HG02763 (cell line): ENCODE measurements around the gene KRTCAP2.
A peak's percentile ranks its signal among the peaks of the same experiment; 100 is the strongest.
"Not testable (repeated sequence)": the region's sequence is repeated elsewhere in the genome, so short reads cannot be mapped to it uniquely, and the experiment has no call there.

Source experiments
- ATAC-seq: cut with Tn5 transposase; IDR thresholded peaks from one replicate; pipeline ENCODE4 v1.9.1; 2021; ENCODE audit warnings: mild to moderate bottlenecking, moderate library complexity; ENCODE audit not compliant: unreplicated experiment

The KRTCAP2 gene

DNA sequence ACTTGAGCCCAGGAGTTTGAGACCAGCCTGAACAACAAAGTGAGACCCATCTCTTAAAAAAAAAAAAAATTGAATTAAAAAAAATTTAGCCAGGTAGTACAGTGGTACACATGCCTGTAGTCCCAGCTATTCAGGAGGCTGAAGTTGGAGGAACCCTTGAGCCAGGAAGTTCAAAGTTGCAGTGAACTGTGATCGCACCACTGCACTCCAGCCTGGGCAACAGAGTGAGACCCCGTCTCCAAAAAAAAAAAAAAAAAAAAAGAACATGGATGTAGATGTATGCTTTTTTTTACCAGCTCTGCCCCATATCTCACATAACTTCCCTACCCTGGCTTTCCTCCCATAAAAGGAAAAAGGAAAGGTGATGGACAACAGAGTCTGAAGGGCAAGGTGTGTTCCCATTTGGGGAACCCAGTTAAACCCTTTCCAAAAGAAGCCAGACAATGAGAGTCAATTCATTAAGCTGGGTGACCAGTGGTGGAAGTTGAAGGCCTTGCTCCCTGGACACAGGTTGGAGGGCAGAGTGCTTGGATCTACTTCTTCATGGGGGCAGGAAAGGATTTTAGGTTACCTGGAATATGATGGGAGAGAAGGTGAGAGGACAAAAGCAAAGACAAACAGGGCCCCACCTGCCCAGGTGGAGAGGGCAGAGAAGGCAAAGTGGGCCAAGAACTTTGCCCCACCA, 2.9 kb downstream of the KRTCAP2 start:
- ATAC-seq = no peak

DNA sequence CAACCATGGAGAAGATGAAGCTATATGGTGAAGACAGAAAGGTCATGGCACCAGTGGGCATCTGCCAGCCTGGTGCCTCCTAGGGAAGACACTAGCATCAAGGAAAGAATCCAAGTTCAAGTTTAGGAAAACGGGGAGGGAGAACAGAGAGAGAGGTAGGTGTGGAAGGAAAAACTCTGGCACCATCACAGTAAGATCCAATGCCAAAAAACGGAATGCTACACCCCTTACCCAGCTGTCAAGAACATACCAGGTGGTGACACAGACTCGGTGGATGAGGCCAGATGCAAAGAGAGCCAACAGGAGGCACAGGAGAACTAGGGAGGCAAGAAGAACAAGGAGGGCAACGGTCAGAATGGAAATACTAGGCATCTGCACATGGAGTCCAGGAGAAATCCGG, 3.6 kb downstream of the KRTCAP2 start:
- no peak for ATAC-seq

DNA sequence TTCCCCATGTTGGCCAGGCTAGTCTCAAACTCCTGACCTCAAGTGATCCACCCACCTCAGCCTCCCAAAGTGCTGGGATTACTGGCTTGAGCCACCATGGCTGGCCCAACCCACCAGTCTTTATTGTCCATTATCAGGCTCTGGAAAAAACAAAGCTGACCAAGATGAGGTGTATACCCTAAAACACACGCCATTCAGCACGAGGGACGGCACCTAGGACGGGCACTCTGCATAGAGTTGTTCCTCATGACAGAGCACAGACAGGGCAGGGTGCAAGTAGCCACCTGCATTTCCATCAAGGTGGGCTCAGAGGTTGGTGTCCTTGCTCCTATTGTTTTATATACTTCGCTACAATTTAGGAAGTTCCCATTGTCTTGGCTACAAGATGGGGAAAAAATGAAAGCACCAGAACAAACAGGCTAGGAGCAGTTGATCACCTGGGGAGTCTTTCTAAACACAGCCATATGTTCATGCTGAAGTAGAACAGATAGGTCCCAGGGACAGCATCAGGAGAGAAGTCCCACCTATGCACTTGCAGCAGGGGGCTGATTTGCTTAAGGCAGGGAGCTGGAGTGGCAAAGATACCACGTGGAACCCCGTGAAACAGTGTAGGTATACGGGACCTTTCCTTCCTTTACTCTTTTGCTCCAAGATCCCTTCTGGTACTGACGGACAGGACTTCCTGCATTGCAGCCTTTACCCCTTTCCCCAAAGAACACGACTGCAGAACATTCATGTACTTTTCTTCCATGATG, 4.5 kb downstream of the KRTCAP2 start:
- ATAC-seq = no peak

DNA sequence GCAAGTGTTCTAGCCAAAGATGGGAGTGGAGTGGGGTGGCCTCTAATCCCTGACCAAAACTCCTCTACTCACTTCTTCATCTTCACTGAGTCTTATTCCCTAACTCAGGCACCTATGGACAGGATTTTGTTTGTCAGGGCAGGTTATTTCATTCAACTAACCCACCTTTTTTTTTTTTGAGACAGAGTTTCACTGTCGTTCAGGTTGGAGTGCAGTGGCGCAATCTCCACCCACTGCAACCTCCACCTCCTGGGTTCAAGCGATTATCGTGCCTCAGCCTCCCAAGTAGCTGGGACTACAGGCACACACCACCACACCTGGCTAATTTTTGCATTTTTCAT, 5.0 kb downstream of the KRTCAP2 start:
- not testable (repeated sequence) for ATAC-seq

DNA sequence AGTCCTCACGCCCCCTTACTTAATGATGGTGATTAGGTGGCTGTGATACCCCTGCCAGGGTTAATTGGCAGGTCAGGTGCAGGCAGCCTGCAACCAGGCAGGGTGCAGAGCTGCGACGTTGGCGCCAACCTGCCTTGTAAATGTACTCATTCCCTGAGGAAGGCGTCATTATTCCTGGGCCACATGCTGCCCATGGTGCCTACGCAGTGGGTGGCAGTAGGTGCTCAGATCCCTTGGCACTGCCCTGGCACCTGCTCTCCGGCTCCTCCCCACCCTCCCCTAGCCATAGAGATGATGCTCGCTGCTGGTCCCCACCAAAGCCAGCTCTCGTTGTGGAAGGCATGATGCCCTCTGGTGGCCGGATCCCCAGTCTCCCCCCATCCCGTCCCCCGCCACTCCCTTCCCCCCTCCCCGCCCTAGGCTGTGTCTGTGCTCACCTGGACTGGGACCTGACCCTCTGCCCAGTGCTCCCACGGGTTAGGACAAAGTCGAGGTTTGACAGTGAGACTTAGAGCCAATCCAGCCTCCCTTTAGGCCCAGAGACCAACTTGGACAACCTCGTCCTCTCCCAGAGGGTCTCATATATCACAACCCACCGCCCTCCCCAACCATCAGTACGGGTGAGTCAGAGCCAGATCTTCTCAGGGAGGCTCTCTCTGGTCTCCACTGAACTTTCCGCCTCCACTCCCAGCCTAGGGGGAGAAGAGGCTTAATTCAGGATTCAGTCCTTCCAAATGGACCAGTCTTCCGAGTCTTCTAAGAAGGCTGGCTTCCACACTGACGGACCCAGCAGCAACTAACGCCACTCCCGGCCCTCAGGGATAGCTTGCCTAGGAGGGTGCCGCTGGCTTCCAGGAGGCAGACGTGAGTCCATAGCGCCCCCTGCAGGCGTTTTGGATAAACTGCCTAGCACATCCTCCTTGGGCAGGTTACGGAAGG, 5.7 kb downstream of the KRTCAP2 start:
- ATAC-seq = no peak

DNA sequence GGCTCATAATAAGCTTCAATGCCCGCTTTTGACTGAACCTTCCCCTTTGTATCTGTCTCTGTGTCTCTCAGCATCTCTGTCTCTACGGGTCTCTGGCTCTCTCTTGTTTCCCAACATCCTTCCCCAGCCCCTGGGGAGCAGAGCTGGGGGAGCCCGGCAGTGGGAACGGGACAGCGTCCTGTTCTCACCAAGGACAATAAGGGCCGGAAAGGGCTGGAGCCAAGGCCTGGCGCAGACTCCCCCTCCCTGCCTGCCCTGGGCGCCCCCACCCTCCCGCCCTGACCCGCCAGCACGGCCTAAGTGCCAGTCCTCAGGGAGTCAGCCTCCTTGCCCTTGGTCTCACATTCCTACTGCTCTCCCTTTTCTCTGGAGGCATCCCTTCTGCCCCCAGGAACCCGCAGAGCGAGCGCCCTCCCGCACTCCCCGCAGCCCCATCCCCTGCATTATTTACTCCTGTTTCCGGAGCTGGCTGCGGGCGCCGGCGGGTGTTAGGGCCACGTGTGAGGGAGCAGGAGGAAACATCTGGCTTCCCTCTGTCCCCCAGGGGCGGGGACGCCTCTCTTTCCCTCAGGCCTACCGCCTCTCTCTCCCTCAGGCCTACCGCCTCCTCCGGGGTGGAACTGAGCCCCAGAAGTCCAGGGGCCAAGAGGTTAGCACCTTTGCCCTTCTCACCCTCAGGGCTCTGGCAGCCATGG, 6.5 kb downstream of the KRTCAP2 start:
- no peak for ATAC-seq

DNA sequence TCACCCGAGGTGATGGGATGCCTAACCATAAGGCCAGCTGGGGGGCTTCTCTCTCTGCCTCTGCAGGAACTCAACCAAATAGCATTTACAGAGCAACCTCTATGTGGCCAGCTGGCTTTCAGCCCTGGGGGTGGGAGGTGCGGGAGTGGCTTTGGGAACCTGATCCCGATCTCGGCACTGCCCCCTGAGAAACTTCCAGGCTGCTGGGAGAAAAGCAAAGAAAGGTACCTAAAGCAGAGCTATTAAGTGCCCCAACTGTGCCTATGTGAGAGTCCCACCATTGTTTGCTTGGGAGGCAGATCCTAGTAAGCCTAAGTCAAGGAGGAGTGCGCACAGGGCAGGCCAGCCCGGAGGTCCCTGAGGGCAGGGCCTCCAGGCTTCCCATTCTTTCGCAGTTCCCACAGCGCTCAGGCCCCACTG, 7.0 kb downstream of the KRTCAP2 start:
- ATAC-seq = no peak

DNA sequence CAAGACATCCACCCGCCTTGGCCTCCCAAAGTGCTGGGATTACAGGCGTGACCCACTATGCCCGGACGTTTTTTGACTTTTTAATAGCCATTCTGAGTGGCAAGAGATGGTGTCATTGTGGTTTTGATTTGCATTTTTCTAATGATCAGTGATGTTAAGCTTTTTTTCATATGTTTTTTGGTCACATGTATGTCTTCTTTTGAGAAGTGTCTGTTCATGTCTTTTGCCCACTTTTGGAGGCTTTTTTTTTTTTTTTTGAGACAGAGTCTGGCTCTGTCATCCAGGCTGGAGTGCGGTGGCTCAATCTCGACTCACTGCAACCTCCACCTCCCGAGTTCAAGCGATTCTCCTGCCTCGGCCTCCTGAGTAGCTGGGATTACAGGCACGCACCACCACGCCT, 8.5 kb downstream of the KRTCAP2 start:
- not testable (repeated sequence) for ATAC-seq

DNA sequence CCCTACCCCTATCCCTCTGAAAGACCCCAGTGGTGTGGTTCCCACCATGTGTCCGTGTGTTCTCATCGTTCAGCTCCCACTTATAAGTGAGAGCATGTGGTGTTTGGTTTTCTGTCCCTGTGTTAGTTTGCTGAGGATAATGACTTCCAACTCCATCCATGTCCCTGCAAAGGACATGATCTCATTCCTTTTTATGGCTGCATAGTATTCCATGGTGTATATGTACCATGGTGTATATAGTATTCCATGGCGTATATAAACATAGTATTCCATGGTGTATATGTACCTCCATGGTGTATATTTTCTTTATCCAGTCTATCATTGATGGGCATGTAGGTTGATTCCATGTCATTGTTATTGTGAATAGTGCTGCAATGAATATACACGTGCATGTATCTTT, 9.3 kb downstream of the KRTCAP2 start:
- ATAC-seq = not testable (repeated sequence)

DNA sequence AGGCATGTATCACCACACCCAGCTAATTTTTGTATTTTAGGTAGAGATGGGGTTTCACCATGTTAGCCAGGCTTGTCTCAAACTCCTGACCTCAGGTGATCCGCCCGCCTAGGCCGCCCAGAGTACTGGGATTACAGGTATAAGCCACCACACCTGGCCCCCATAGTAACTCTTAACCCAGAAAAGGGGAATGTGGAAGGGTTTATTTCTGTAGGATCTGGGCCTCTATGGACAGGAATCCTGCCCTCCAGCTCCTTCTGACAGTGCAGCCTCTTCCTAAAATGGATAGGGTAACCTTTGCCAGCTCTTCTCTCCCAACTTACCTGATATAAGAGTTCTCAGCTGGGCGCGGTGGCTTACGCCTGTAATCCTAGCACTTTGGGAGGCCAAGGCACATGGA, 10.5 kb downstream of the KRTCAP2 start:
- not testable (repeated sequence) for ATAC-seq

DNA sequence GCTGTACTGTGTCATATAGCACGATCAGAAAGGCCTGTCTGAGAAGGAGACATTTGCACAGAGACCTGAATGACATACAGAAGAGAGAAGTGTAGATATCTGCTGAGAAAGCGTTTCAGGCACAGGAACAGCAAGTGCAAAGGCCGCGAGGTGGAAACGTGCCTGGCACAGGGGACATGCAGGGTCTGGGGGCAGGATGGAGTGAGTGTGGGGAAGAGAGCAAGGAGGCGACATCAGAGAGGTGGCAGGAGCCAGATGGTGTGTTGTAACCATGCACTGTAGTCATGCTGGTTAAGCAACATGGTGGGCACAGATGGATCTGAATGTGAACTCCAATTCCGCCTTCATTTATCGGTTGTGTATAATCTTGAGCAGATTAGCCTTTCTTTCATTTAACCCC, 13.0 kb downstream of the KRTCAP2 start:
- ATAC-seq = no peak

DNA sequence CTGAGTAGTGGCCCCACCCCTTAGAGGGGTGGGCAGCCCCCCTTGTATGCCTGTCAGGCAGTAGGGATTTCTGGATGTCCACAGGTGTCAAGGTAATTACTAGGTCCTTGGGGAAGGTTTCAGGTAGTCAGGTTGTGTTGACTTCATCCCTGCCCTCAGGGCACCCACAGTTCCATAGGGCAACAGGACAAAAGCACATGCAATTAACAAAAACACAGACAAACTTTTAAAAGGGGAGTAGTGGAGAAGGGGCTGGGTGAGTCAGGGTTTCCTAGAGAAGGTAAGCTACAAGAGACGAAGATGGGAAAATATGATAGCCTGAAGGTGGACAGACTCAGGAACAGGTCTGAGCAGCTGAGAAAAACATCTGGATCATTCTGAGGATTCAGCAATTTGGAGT, 14.1 kb downstream of the KRTCAP2 start:
- ATAC-seq = no peak

DNA sequence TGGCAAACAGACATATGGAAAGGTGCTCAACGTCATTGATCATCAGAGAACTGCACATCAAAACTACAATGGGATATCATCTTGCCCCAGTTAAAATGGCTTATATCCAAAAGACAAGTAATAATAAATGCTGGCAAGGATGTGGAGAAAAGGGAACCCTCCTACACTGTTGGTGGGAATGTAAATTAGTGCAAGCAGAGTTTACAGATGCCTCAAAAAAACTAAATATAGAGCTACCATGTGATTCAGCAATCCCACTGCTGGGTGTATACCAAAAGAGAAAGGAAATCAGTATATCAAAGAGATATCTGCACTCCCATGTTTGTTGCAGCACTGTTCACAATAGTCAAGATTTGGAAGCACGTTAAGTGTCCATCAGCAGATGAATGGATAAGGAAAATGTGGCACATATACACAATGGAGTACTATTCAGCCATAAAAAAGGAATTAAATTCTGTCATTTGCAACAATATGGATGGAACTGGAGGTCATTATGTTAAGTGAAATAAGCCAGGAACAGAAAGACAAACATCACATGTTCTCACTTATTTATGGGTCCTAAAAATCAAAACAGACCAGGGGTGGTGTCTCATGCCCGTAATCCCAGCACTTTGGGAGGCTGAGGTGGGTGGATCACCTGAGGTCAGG, 17.0 kb downstream of the KRTCAP2 start:
- not testable (repeated sequence) for ATAC-seq

DNA sequence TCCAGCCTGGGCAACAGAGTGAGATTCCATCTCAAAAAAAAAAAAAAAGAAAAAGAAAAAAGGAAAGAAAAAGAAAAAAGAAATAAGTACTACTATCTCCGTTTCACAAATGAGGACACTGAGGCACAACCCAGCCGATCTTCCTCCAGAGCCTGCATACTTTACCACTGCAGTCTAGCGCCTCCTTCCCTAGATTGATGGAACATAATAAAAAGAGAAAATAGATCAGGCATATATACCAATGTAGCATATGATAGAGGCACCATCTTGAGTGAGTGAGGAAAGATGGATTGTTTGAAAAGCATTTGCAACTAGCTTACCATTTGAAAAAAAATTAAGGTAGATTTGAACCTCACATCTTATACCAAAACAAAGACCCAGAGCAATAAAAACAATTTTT, 27.6 kb downstream of the KRTCAP2 start:
- no peak for ATAC-seq

DNA sequence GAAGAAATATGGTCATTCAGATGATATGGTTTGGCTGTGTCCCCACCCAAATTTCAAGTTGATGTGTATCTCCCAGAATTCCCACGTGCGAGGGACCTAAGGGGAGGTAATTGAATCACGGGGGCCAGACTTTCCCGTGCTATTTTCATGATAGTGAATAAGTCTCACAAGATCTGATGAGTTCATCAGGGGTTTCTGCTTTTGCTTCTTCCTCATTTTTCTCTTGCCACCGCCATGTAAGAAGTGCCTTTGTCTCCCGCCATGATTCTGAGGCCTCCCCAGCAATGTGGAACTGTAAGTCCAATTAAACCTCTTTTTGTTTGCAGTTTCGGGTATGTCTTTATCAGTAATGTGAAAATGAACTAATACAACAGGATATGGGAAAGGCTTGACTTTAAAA, 31.4 kb downstream of the KRTCAP2 start:
- no peak for ATAC-seq

DNA sequence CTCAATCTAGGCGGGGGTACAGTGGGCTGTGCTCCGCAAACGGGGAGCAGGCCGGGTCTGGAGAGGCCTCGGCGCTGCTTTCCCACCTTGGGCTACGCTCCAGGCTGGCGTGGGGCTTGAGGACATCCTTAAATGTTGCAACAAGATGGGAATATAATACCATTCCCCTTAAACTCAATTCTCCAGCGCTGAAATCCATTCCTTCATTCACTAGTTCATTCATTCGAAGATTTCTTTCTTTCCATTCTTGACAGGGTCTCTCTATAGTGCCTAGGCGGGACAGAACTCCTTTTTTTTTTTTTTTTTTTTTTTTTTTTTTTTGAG, 32.5 kb downstream of the KRTCAP2 start:
- no peak for ATAC-seq

DNA sequence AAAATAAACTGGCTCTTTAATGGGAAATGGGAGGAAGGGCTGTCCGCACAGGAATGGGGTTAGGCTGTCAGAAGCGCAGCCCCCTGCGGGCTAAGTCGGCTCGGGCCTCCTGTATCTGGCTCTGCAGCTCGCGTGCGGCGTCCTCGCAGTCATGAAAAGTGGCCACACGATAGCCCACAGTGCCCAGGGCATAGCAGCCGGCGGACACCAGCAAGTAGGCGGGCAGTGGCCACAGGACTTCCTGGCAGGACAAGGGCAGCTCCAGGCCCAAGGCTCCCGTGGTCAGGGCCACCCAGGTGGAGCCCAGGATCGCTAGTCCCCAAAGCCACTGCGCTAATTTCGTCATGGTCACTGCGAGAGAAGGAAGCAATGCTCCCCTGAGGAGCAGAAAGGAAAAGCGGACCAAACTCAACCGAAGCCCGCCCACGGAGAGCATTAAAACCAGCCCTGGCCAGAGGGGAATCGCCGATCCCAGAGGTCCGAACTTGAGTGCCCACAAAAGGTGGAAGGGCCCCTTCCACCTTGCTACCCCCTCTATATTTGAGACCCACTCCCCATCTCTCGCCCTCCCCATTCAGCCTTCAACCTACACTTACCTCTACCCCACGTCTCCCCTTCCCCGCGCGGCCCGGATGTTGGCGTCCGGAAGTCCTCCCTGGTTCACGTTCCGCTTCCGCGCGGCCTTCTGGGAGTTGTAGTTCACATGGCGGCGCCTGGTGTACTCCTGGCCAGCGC, 33.0 kb downstream of the KRTCAP2 start, which contains the start of gene DPM3:
DPM3 (minus strand) TSS at position 637 of the 735 bp plus-strand sequence; CDS start at position 346, 291 bp downstream.
- peak; percentile 57 for ATAC-seq

DNA sequence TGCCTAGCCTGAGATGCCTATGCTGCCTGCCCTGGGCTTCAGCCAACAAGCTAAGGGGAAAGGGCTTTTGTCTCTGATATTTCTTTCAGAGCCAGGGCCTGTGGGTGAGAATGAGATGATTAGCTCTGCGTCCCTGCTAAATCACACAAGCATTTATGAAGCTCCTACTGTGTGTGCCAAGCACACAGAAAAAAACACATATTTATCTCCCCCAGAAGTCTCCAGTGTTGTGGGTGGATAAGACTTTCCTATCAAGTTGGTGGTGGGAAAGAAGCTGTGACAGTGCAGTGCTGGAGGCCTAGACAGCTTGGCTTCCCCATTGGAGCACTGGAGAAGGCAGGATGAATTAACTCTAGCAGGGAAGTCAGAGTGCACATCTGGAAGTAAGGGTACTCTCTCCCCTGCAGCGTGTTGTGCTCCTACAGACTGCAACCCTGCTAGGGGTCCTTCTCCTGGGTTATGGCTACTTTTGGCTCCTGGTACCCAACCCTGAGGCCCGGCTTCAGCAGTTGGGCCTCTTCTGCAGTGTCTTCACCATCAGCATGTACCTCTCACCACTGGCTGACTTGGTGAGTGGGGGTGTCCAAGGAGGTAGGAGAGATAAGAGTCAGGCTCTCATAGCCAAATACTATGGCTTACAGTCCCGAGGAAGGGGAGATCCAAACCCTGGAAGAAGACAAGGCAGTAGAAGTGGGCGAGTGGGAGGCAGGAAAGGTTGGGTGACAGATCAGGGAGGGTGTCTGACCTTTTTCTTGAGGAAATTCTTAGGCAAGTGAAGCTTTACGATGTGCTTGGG, 35.8 kb downstream of the KRTCAP2 start:
- ATAC-seq = no peak

DNA sequence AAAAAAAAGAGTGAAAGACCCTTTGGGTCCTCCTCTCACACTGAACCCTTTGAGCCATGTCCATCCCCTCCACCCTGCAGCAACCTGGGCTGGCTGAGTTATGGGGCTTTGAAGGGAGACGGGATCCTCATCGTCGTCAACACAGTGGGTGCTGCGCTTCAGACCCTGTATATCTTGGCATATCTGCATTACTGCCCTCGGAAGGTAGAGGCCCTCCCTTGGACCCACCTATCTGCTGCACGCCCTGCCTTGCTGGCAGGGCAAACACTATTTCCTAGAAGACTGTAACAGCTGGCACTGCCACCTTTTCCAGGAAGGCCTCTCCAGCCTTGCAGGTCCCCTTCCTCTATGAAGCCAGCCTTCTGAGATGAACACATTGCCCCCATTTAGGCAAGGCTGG, 36.4 kb downstream of the KRTCAP2 start:
- no peak for ATAC-seq
